PC-3 (cell line): ENCODE measurements around the gene CTNNA2. TPM values are rescaled to one million over a fixed set of nuclear protein-coding genes. Genes with fewer than 3 reads are reported as not detected.

ENCODE experiments used
- ATAC-seq: fragments of 200-7000 bp; cut with Tn5 transposase; 2 replicates; pipeline ENCODE4 v1.9.1; 2020; ENCODE audit warnings: mild to moderate bottlenecking, moderate library complexity
- BruUV-seq: library from RNA; stranded (reverse); fragments of 400-500 nt; replicated peaks from 2 replicates; lab custom pipeline; 2021; lab: Mats Ljungman, UMichigan
- CTCF ChIA-PET: fragments of 300-600 bp; sonication (Branson Sonifier 250); formaldehyde crosslinking; loops from one replicate; lab custom pipeline; 2022; ENCODE audit warnings: antibody characterized with exemption; lab: Charles Lee
- POLR2A ChIA-PET: fragments of 300-600 bp; sonication (Branson Sonifier 250); formaldehyde crosslinking; loops from one replicate; lab custom pipeline; 2022; ENCODE audit warnings: antibody characterized with exemption; ENCODE audit not compliant: unreplicated experiment; lab: Charles Lee
- DNase-seq: peaks from one replicate; pipeline ENCODE4 v3.0.0-alpha.2; 2015
- H2AFZ ChIP-seq: fragments of 300-600 bp; sonication (generic); 2 replicates; pipeline ENCODE4 v1.6.0; 2016; ENCODE audit warnings: antibody characterized with exemption, low read length
- H3F3A ChIP-seq: fragments of 300-600 bp; sonication (generic); one replicate; pipeline ENCODE4 v1.6.0; 2017; ENCODE audit warnings: antibody characterized with exemption, low read length, control low read depth, mild to moderate bottlenecking; ENCODE audit not compliant: unreplicated experiment
- H3K27ac ChIP-seq: fragments of 300-600 bp; sonication (generic); 2 replicates; pipeline ENCODE4 v1.5.1; 2016; ENCODE audit warnings: mild to moderate bottlenecking, low read length
- H3K27me3 ChIP-seq: fragments of 300-600 bp; sonication (generic); 2 replicates; pipeline ENCODE4 v1.6.1; 2016; ENCODE audit warnings: low read length, mixed read lengths
- H3K36me3 ChIP-seq: fragments of 300-600 bp; sonication (generic); 2 replicates; pipeline ENCODE4 v1.6.1; 2016; ENCODE audit warnings: low read depth, mixed run types, low read length, mixed read lengths
- H3K4me1 ChIP-seq: fragments of 300-600 bp; sonication (generic); 2 replicates; pipeline ENCODE4 v1.5.1; 2016; ENCODE audit warnings: low read length; ENCODE audit not compliant: insufficient read depth
- H3K4me2 ChIP-seq: fragments of 300-600 bp; sonication (generic); 2 replicates; pipeline ENCODE4 v1.6.0; 2016; ENCODE audit warnings: low read length
- H3K4me3 ChIP-seq: fragments of 300-600 bp; sonication (generic); 2 replicates; pipeline ENCODE4 v1.5.1; 2016; ENCODE audit warnings: mild to moderate bottlenecking, low read length, mixed read lengths
- H3K79me2 ChIP-seq: fragments of 300-600 bp; sonication (generic); 2 replicates; pipeline ENCODE4 v1.6.1; 2017; ENCODE audit warnings: low read length, mixed read lengths
- H3K9ac ChIP-seq: fragments of 300-600 bp; sonication (generic); 2 replicates; pipeline ENCODE4 v1.6.0; 2016; ENCODE audit warnings: mild to moderate bottlenecking, low read length
- H3K9me2 ChIP-seq: fragments of 300-600 bp; sonication (generic); replicated peaks from 2 replicates; pipeline ENCODE4 v1.6.1; 2016; ENCODE audit warnings: mixed run types, low read length, mixed read lengths
- H3K9me3 ChIP-seq: fragments of 300-600 bp; sonication (generic); 2 replicates; pipeline ENCODE4 v1.6.1; 2016; ENCODE audit warnings: low read length, mixed read lengths
- H4K20me1 ChIP-seq: fragments of 300-600 bp; sonication (generic); 2 replicates; pipeline ENCODE4 v1.6.1; 2016; ENCODE audit warnings: low read length, mixed read lengths
- EZH2 ChIP-seq: fragments of 300-600 bp; sonication (generic); IDR thresholded peaks from one replicate; pipeline ENCODE4 v1.6.1; 2017; ENCODE audit warnings: antibody characterized with exemption, mild to moderate bottlenecking, low read length; ENCODE audit not compliant: unreplicated experiment
- EZH2phosphoT487 ChIP-seq: fragments of 300-600 bp; sonication (generic); IDR thresholded peaks from 2 replicates; pipeline ENCODE4 v1.6.1; 2018; ENCODE audit warnings: mild to moderate bottlenecking, antibody characterized with exemption, low read length, borderline replicate concordance
- intact Hi-C: fragments of 100-400 bp; cut with micrococcal nuclease; formaldehyde crosslinking; loops from 2 replicates; pipeline ENCODE4 v1.9.0; 2023
- total RNA-seq: library from RNA; depleted of rRNA; stranded (reverse); fragments of >200 nt; gene quantifications from 2 replicates; pipeline ENCODE4 v1.2.3, GENCODE V29; 2014
- TF ChIP-seq, protein P1 (sequence below): fragments of 300-600 bp; sonication (generic); conservative IDR thresholded peaks from 2 replicates; pipeline ENCODE4 v1.5.1; 2017; ENCODE audit warnings: antibody characterized with exemption, low read depth, mild to moderate bottlenecking, low read length

CTNNA2 gene
- total RNA-seq, 1 experiment from 2014 or later = not detected

DNA sequence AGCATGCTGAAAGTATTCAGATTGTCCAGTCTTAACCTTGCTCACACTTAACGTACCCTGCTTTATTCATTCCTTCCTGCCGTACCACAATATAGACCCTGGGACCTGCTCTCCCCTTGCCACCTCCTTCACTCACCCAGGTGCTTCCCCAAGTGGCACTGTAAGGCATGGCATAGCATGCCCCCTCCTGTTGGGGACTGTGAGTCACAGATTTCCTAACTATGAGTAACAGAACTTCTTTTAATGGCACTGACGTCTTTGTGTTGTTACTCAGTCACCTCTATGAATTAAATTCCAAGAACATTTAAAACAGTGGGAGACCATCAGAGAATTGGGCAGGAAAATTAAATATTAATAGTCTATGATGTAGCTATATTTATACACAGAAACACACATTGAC, 117.2 kb downstream of the CTNNA2 start:
- DNase-seq (peak; percentile 4), ATAC-seq (no peak)
- Histone ChIP-seq H2AFZ (no peak overlapping the region), H3K4me1 (no peaks in the 10 kb centered on the region), H3K27ac (no peak overlapping the region), H3K9me2 (no peaks in the 10 kb centered on the region), H3K9me3 (peaks cover 22% of the 10 kb centered on the region; the same call in 1 of the 2 replicates), H3K27me3 (no peaks in the 10 kb centered on the region), H3K4me3 (no peak overlapping the region), H3F3A (no peaks in the 10 kb centered on the region), H3K9ac (no peak overlapping the region), H4K20me1 (no peaks in the 10 kb centered on the region), H3K79me2 (no peaks in the 10 kb centered on the region), H3K4me2 (no peak overlapping the region), H3K36me3 (no peaks in the 10 kb centered on the region)
- POLR2A ChIA-PET = no interaction called here
- no peak for TF ChIP-seq EZH2
- TF ChIP-seq EZH2phosphoT487 = no peak
- TF ChIP-seq, protein P1, sequence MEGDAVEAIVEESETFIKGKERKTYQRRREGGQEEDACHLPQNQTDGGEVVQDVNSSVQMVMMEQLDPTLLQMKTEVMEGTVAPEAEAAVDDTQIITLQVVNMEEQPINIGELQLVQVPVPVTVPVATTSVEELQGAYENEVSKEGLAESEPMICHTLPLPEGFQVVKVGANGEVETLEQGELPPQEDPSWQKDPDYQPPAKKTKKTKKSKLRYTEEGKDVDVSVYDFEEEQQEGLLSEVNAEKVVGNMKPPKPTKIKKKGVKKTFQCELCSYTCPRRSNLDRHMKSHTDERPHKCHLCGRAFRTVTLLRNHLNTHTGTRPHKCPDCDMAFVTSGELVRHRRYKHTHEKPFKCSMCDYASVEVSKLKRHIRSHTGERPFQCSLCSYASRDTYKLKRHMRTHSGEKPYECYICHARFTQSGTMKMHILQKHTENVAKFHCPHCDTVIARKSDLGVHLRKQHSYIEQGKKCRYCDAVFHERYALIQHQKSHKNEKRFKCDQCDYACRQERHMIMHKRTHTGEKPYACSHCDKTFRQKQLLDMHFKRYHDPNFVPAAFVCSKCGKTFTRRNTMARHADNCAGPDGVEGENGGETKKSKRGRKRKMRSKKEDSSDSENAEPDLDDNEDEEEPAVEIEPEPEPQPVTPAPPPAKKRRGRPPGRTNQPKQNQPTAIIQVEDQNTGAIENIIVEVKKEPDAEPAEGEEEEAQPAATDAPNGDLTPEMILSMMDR = no peak
- BruUV-seq = no TSS peak
- CTCF ChIA-PET = no interaction called here
- intact Hi-C loops = no loop called here

DNA sequence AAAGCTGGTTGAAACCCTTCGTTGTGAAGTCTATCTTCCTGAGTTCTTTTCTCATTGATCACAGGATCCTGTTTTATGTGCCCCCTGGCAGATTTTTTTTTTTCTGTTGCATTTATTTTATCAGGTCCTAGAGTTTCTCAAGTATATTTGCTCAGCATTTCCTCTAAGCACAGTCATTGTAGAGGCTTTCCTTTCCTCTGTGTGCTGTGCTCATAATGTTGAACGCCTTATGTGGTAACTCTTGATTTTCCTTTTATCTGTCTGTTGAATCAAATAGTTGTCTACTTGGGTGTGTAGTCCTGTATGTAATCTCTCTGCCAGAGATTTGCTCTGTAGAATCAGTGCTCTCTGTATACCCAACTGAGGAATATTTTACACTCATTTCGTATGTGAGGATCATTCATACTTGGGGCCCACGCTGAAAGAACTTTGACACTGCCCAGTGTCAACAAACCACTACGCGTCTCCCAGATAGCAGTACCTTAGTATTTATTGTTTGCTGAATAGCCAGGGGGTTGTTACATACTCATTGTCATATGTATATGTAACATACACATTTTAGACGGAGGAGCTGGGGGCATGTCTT, 118.2 kb downstream of the CTNNA2 start:
- DNase-seq (no peak), ATAC-seq (no peak)
- no peaks in the 10 kb centered on the region for H3K4me1 ChIP-seq
- ChIA-PET POLR2A (no interaction called here), CTCF (no interaction called here)
- intact Hi-C loops = no loop called here
- no peak overlapping the region for H2AFZ ChIP-seq
- TF ChIP-seq EZH2phosphoT487 = no peak
- TF ChIP-seq, protein P1 = no peak
- TF ChIP-seq EZH2 = no peak
- no peaks in the 10 kb centered on the region for H3F3A ChIP-seq
- no TSS peak for BruUV-seq
- no peaks in the 10 kb centered on the region for H3K9me2 ChIP-seq
- no peak overlapping the region for H3K4me3 ChIP-seq
- no peaks in the 10 kb centered on the region for H3K79me2 ChIP-seq
- H3K27ac ChIP-seq = no peak overlapping the region
- no peaks in the 10 kb centered on the region for H3K36me3 ChIP-seq
- no peak overlapping the region for H3K9ac ChIP-seq
- no peaks in the 10 kb centered on the region for H4K20me1 ChIP-seq
- no peak overlapping the region for H3K4me2 ChIP-seq
- H3K27me3 ChIP-seq = no peaks in the 10 kb centered on the region
- peaks cover 22% of the 10 kb centered on the region; the same call in 1 of the 2 replicates for H3K9me3 ChIP-seq

DNA sequence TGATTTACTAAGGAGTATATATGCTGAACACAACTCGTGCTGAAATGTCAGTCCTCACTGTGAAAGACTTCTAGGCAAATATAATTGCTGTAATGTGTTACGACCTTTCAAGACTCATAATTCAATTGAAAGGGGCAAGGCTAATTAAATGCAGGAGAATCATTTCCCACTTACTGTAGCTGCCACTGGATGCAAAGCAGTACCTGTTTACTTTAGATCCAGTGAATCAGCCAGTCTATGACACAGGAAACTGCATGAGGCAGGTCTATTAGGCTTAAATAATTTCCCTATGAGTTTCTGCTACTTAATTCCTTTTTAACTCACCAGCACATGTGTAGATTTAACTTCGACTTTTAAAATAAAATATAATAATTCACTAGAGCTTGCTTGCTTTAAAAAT, 125.6 kb downstream of the CTNNA2 start:
- H3K9me3 ChIP-seq = 0 out of 2 replicates have a peak, but pooled peaks cover 15% of the 10 kb centered on the region
- CTCF ChIA-PET = no interaction called here

More for the DNA sequence above, 125.6 kb downstream of the CTNNA2 start:
- no peak overlapping the region for H2AFZ ChIP-seq
- BruUV-seq = no TSS peak
- no peak overlapping the region for H3K9ac ChIP-seq
- no peak for TF ChIP-seq EZH2
- TF ChIP-seq, protein P1 = no peak
- no peak for TF ChIP-seq EZH2phosphoT487
- H4K20me1 ChIP-seq = no peaks in the 10 kb centered on the region
- no peak overlapping the region for H3K27ac ChIP-seq
- no peak overlapping the region for H3K4me2 ChIP-seq
- no peaks in the 10 kb centered on the region for H3K9me2 ChIP-seq
- intact Hi-C loops = no loop called here
- H3K4me1 ChIP-seq = no peaks in the 10 kb centered on the region
- no peaks in the 10 kb centered on the region for H3K27me3 ChIP-seq
- H3K79me2 ChIP-seq = no peaks in the 10 kb centered on the region
- ATAC-seq (no peak), DNase-seq (no peak)
- POLR2A ChIA-PET = no interaction called here
- no peaks in the 10 kb centered on the region for H3K36me3 ChIP-seq
- H3F3A ChIP-seq = no peaks in the 10 kb centered on the region
- no peak overlapping the region for H3K4me3 ChIP-seq
